GM12865 (cell line): Measurements from ENCODE around the gene ABHD17C.
A peak's percentile ranks its signal among the peaks of the same experiment; 100 is the strongest.

Source experiments
- DNase-seq: peaks from one replicate; pipeline ENCODE4 v3.0.0; 2010; ENCODE audit warnings: low read depth
- H3K4me3 ChIP-seq: 2 replicates; pipeline ENCODE4 v1.5.1; 2011; ENCODE audit warnings: mild to moderate bottlenecking, low read depth, low read length, control low read depth
- CTCF ChIP-seq: IDR thresholded peaks from 2 replicates; pipeline ENCODE4 v1.5.1; 2011; ENCODE audit warnings: low read length, control low read depth, low read depth, inconsistent platforms; ENCODE audit not compliant: insufficient read depth; ENCODE audit errors: missing control alignments

ABHD17C gene

GRCh38 chr15:80662757-80663553 is 32.2 kb upstream of the ABHD17C start:
- no peak for TF ChIP-seq CTCF
- H3K4me3 ChIP-seq = no peak overlapping the region
- no peak for DNase-seq

- H3K4me3 ChIP-seq = no peak overlapping the region
- no peak for DNase-seq
- no peak for TF ChIP-seq CTCF
Measured at GRCh38 chr15:80665151-80665550, 30.0 kb upstream of the ABHD17C start.

GRCh38 chr15:80667936-80668335 is 27.2 kb upstream of the ABHD17C start:
- no peak for DNase-seq
- H3K4me3 ChIP-seq = no peak overlapping the region
- TF ChIP-seq CTCF = no peak

GRCh38 chr15:80668546-80669236 is 26.4 kb upstream of the ABHD17C start:
- no peak for DNase-seq
- TF ChIP-seq CTCF = no peak

GRCh38 chr15:80669663-80670273 is 25.3 kb upstream of the ABHD17C start:
- DNase-seq = peak; percentile 54
- TF ChIP-seq CTCF = no peak

More at GRCh38 chr15:80668546-80669236, 26.4 kb upstream of the ABHD17C start:
- H3K4me3 ChIP-seq = no peak overlapping the region

GRCh38 chr15:80673561-80674244 is 21.4 kb upstream of the ABHD17C start:
- H3K4me3 ChIP-seq = no peak overlapping the region
- DNase-seq = peak; percentile 11
- no peak for TF ChIP-seq CTCF

More at GRCh38 chr15:80669663-80670273, 25.3 kb upstream of the ABHD17C start:
- no peak overlapping the region for H3K4me3 ChIP-seq
